Activated naive CD4-positive, alpha-beta T cell treated with anti-CD3 and anti-CD28 coated beads, Interleukin-2, amount 50 U/mL, for 72 hours (primary cell): ENCODE data around the gene GNG4. TPM values are rescaled to one million over a fixed set of nuclear protein-coding genes. Genes with fewer than 3 reads are reported as not detected.
"Not testable (repeated sequence)": the region's sequence is repeated elsewhere in the genome, so short reads cannot be mapped to it uniquely, and the experiment has no call there.

Experiments
- ATAC-seq, 2 donors: fragments of 150-1000 bp; cut with Tn5 transposase; 2 replicates each; pipeline ENCODE4 v1.10.0; 2021; ENCODE audit warnings: mild to moderate bottlenecking in 2 of 2, moderate library complexity in 2 of 2
- DNase-seq, 2 donors: peaks; one replicate each; pipeline ENCODE4 v3.0.0; 2021 to 2022; ENCODE audit warnings: low spot score in 2 of 2
- H3K27ac Mint-ChIP-seq, 2 donors: one replicate each; pipeline ENCODE4 v1.8.0; 2022; ENCODE audit warnings: mild to moderate bottlenecking in 2 of 2, mixed read lengths in 2 of 2
- H3K36me3 Mint-ChIP-seq, 2 donors: one replicate each; pipeline ENCODE4 v1.8.0; 2022; ENCODE audit warnings: mixed read lengths in 2 of 2
- H3K9me3 Mint-ChIP-seq, 2 donors: one replicate each; pipeline ENCODE4 v1.8.0; 2022; ENCODE audit warnings: mixed read lengths in 2 of 2
- total RNA-seq, 2 donors: library from RNA; stranded (reverse); gene quantifications; one replicate each; pipeline ENCODE4 v1.2.3, GENCODE V29; 2022

The GNG4 gene
- total RNA-seq, 2 donors from 2014 or later = 0.70 to 0.75 TPM

DNA sequence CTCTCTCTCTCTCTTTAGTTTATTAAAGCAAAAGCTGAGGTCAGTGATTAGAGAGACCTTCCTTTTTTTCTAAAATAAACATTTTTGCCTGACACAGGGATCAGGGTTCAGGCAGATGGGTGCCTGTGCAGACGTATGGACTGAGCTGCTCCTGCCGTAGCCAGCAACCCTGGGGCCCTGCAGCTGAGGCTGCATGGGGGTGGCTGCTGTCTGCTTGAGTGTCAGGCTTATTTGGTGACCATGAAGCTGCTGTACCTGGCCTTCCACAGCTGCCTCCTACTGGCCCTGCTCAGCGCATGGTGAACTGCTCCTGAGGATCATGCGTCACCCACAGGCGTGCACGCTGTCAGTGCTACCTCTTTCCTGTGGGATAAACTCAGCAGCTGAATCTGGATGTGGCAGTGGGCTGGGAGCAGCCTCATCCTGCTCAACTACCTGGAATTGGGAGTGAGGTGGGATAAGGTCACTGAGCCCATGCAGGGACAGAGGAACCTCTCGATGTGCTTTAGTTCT, 35.1 kb downstream of the GNG4 start:
- no peaks in the 10 kb centered on the region for H3K36me3 Mint-ChIP-seq
- DNase-seq = no peak
- no peak for ATAC-seq
- no peak overlapping the region for H3K27ac Mint-ChIP-seq
- H3K9me3 Mint-ChIP-seq = no peaks in the 10 kb centered on the region

GRCh38 chr1:235613602-235614001, 36.0 kb downstream of the GNG4 start:
- H3K9me3 Mint-ChIP-seq = no peaks in the 10 kb centered on the region
- no peaks in the 10 kb centered on the region for H3K36me3 Mint-ChIP-seq
- DNase-seq (no peak), ATAC-seq (no peak)
- no peak overlapping the region for H3K27ac Mint-ChIP-seq

DNA sequence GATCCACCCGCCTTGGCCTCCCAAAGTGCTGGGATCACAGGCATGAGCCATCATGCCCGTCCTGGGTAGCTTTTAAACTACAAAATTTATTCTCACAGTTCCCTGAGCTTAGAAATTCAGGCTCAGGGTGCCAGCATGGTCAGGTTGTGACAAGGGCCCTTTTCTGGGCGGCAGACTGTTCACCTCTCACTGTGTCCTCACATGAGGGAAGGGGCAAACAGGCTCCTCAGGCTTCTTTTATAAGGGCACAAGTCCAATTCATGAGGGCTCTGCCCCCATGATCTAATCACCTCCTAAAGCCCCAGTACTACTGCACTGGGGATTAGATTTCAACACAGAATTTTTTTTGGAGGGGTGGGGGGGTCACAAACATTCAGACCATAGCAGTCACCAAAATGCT, 36.8 kb downstream of the GNG4 start:
- H3K9me3 Mint-ChIP-seq = no peaks in the 10 kb centered on the region
- DNase-seq (no peak), ATAC-seq (no peak)
- H3K27ac Mint-ChIP-seq = no peak overlapping the region
- no peaks in the 10 kb centered on the region for H3K36me3 Mint-ChIP-seq

DNA sequence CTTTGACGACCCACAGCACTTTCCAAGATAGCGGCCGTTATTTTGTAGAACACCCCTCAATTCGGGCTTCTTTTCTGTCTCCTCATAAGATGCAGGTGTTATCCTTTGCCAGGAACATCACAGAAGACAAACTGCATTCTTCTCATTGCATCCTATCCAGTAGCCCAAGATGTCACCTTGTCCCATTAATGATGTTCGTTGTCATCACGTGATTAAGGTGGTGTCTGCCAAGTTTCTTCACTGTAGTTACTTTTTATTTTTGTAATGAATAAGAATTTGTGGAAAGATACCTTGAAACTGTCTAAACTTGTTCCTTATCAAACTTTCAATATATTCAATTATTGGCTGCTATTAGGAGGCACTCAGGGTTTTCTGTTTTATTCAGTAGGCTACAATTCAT, 39.4 kb downstream of the GNG4 start:
- DNase-seq (no peak), ATAC-seq (no peak)
- Mint-ChIP-seq H3K9me3 (no peaks in the 10 kb centered on the region), H3K36me3 (no peaks in the 10 kb centered on the region), H3K27ac (no peak overlapping the region)

- ATAC-seq (no peak), DNase-seq (no peak)
- no peaks in the 10 kb centered on the region for H3K36me3 Mint-ChIP-seq
- no peaks in the 10 kb centered on the region for H3K9me3 Mint-ChIP-seq
- no peak overlapping the region for H3K27ac Mint-ChIP-seq
Measured at GRCh38 chr1:235608278-235608677, 41.3 kb downstream of the GNG4 start.

- Mint-ChIP-seq H3K36me3 (no peaks in the 10 kb centered on the region), H3K27ac (no peak overlapping the region), H3K9me3 (no peaks in the 10 kb centered on the region)
- DNase-seq (no peak), ATAC-seq (no peak)
Measured at GRCh38 chr1:235607284-235607683, 42.3 kb downstream of the GNG4 start.

DNA sequence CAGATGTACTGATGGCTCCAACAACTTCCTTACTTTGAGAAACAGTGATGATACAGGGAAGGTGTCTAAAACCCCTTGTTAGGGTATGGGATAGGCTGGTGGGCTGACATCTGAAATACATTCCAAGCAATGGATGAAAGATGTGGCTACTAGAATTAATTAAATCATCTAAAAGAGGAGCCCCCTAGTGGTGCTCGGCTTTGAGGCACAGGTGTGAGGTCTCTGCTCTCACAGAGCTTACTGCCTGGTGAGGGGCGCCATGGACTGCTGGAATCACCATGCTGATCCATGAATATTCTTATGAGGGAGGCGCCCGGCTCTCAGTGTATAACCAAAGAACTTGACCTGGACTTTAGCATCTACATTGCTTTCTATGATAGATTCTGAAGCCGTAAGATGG, 48.5 kb downstream of the GNG4 start:
- no peak for ATAC-seq
- Mint-ChIP-seq H3K36me3 (no peaks in the 10 kb centered on the region), H3K27ac (no peak overlapping the region)

DNA sequence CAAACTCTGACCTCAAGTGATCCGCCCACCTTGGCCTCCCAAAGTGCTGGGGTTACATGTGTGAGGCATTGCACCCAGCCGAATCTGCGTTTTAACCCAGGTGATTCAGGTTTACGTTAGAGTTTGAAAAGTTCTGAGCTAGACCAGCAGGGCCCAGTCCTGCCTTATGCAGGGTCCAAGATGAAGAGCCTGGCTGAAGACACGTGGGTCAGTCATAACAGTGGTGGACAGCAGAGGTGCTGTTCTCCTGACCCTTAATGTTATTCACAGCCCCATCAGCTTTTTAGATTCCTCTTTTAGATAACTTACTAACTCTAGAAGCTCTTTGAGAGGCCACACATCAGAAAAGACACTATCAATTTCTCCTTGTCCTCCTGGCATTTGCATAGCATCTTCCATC, 50.0 kb downstream of the GNG4 start:
- no peak overlapping the region for H3K27ac Mint-ChIP-seq
- no peaks in the 10 kb centered on the region for H3K36me3 Mint-ChIP-seq
- no peaks in the 10 kb centered on the region for H3K9me3 Mint-ChIP-seq
- ATAC-seq (no peak), DNase-seq (no peak)

More for the DNA sequence above, 48.5 kb downstream of the GNG4 start:
- no peaks in the 10 kb centered on the region for H3K9me3 Mint-ChIP-seq
- peak in 1 of 2 donors; percentile 13 for DNase-seq

- Mint-ChIP-seq H3K9me3 (no peaks in the 10 kb centered on the region), H3K36me3 (no peaks in the 10 kb centered on the region), H3K27ac (no peak overlapping the region)
- DNase-seq (no peak), ATAC-seq (no peak)
Measured at GRCh38 chr1:235597867-235598553, 51.6 kb downstream of the GNG4 start.

- H3K27ac Mint-ChIP-seq = no peak overlapping the region
- DNase-seq (no peak), ATAC-seq (no peak)
- H3K36me3 Mint-ChIP-seq = no peaks in the 10 kb centered on the region
- peaks cover 0 to under 1% of the 10 kb centered on the region in 2 donors for H3K9me3 Mint-ChIP-seq
Measured at GRCh38 chr1:235595079-235595478, 54.5 kb downstream of the GNG4 start.

DNA sequence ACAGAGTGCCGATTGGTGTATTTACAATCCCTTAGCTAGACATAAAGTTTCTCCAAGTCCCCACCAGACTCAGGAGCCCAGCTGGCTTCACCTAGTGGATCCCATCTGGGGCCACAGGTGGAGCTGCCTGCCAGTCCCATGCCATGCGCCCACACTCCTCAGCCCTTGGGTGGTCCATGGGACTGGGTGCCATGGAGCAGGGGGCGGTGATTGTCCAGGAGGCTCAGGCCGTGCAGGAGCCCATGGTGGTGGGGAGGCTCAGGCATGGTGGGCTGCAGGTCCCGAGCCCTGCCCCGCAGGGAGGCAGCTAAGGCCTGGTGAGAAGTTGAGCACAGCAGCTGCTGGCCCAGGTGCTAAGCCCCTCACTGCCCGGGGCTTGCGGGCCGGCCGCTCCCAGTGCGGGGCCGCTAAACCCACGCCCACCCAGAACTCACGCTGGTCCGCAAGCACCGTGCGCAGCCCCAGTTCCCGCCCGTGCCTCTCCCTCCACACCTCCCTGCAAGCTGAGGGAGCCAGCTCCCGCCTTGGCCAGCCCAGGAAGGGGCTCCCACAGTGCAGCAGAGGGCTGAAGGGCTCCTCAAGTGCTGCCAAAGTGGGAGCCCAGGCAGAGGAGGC, 55.2 kb downstream of the GNG4 start:
- H3K9me3 Mint-ChIP-seq, H3K36me3 Mint-ChIP-seq, DNase-seq, ATAC-seq, H3K27ac Mint-ChIP-seq: not testable (repeated sequence)

DNA sequence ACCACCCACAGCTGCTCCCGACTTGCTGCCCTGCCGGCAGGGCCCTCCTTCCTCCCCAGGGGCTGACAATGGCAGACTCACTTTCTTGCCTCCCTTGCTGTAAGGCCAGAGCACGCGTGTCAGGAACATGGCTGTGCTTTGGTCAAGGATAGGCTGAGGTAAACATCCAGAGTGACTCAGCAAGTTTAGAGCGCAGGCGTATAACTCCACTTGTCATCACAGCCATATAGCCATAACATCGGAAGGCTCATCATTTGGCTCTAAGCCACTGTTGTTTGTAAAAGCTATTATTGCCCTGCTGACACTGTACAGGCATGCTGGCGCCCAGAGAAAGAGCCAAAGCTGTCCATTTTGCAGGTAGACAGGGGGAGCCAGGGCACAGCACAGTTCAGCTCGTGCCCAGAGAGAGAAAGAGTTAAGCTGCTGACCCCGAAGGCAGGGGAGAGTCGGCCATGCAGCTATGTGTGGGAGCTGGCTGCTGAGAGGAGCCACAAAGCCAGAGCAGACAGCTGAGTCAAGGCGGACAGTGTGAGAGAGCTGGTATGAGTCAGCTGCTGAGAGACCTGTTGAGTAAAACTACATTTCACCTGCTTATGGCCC, 60.6 kb downstream of the GNG4 start:
- H3K36me3 Mint-ChIP-seq = peaks cover 0 to 10% of the 10 kb centered on the region in 2 donors
- DNase-seq = no peak
- peaks cover 11 to 13% of the 10 kb centered on the region in 2 donors for H3K9me3 Mint-ChIP-seq
- no peak for ATAC-seq
- H3K27ac Mint-ChIP-seq = peak overlapping the region in 1 of 2 donors; percentile 45

GRCh38 chr1:235588156-235588555, 61.4 kb downstream of the GNG4 start:
- Mint-ChIP-seq H3K27ac (peak overlapping the region in 1 of 2 donors; percentile 45), H3K36me3 (peaks cover 0 to 10% of the 10 kb centered on the region in 2 donors), H3K9me3 (peaks cover 11 to 13% of the 10 kb centered on the region in 2 donors)
- ATAC-seq (no peak), DNase-seq (no peak)

DNA sequence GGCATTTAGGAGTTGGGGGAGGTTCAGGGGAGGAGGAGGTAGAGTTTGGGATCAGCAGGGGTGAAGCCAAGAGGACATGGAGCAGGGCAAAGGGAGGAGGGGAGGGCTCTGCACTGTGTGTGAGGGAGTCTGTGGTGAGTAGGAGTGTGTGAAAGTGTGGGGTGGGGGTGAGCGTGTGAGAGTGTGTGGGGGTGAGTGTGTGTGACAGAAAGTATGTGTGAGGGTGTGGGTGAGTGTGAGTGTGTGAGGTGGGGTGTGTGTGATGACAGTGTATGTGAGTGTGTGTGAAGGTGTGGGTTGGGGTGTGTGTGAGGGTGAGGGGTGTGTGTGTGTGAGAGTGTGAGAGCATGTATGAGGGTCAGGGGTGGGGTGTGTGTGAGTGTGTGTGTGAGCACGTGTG, 62.6 kb downstream of the GNG4 start:
- ATAC-seq (no peak), DNase-seq (no peak)
- Mint-ChIP-seq H3K9me3 (peaks cover 11 to 13% of the 10 kb centered on the region in 2 donors), H3K36me3 (peaks cover 0 to 10% of the 10 kb centered on the region in 2 donors), H3K27ac (no peak overlapping the region)

GRCh38 chr1:235586413-235586812, 63.2 kb downstream of the GNG4 start:
- H3K9me3 Mint-ChIP-seq = peaks cover 13 to 15% of the 10 kb centered on the region in 2 donors
- H3K27ac Mint-ChIP-seq = no peak overlapping the region
- peaks cover 0 to 10% of the 10 kb centered on the region in 2 donors for H3K36me3 Mint-ChIP-seq
- ATAC-seq (no peak), DNase-seq (no peak)

DNA sequence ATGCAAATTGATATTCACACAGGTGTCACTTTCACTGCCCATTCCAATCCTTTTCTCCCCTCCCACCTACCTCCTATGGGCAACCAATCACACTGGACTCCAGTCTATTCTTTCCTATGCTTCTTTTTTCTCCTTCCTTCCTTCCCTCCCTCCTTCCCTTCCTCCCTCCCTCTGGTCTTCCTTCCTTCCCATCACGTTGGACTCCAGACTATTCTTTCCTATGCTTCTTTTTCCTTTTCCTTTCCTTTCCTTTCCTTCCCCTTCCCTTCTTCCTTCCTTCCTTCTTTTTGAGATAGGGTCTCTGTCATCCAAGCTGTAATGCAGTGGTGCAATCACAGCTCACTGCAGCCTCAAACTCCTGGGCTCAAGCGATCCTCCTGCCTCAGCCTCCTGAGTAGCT, 64.6 kb downstream of the GNG4 start:
- Mint-ChIP-seq H3K27ac (no peak overlapping the region), H3K9me3 (peaks cover 12 to 16% of the 10 kb centered on the region in 2 donors), H3K36me3 (peaks cover 0 to 10% of the 10 kb centered on the region in 2 donors)
- DNase-seq = no peak
- no peak for ATAC-seq

DNA sequence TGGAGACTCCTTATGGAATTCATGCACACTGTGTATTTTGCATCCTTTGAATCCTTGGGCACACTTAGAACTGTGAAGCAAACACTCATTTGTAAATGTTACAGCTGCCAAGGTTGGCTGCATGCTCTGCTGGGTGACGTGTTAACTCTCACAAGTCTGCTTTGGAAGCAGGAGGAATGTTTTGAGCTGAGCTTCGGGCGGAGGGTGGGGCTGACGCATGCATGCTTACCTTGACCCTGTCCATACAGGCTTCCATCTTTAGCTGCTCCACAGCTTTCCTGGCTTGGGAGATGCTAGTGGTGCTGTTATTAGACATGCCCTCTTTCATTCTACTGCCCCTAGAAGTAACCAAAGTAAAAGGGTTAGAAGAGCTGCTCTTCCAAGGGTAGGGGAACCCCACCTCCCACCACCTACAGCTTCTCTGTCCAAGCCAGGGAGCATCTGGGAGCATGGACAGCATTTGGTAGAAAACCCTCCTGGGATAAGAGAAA, 66.0 kb downstream of the GNG4 start:
- Mint-ChIP-seq H3K27ac (no peak overlapping the region), H3K36me3 (peaks cover 0 to under 1% of the 10 kb centered on the region in 2 donors), H3K9me3 (peaks cover 3 to 9% of the 10 kb centered on the region in 2 donors)
- ATAC-seq (no peak), DNase-seq (no peak)
